ENCODE results near the gene GEN1.
A peak's percentile ranks its signal among the peaks of the same experiment; 100 is the strongest.

Gene GEN1

GRCh38 chr2:17754773-17755425 lies 961 bp downstream of the GEN1 start:
- DNase-seq: peak; percentile 11

- peak; percentile 29 for DNase-seq
These were observed 2.7 kb downstream of the GEN1 start for GRCh38 chr2:17756668-17757067.

GRCh38 chr2:17757321-17757720 lies 3.4 kb downstream of the GEN1 start:
- DNase-seq: no peak

GRCh38 chr2:17758118-17758517 lies 4.2 kb downstream of the GEN1 start:
- no peak for DNase-seq

GRCh38 chr2:17759805-17760204 lies 5.9 kb downstream of the GEN1 start:
- no peak for DNase-seq

- no peak for DNase-seq
These were observed 8.5 kb downstream of the GEN1 start for GRCh38 chr2:17762451-17762850.

GRCh38 chr2:17763641-17764333 lies 9.8 kb downstream of the GEN1 start:
- no peak for DNase-seq

GRCh38 chr2:17765398-17765797 lies 11.5 kb downstream of the GEN1 start:
- DNase-seq: no peak

GRCh38 chr2:17768894-17769293 lies 15.0 kb downstream of the GEN1 start:
- DNase-seq: no peak

GRCh38 chr2:17771956-17772355 lies 18.0 kb downstream of the GEN1 start:
- DNase-seq: no peak

GRCh38 chr2:17772532-17772931 lies 18.6 kb downstream of the GEN1 start:
- DNase-seq: no peak

- no peak for DNase-seq
These were observed 26.6 kb downstream of the GEN1 start for GRCh38 chr2:17780546-17780945.

- DNase-seq: no peak
These were observed 27.5 kb downstream of the GEN1 start for GRCh38 chr2:17781482-17781881.

- DNase-seq: no peak
These were observed 32.8 kb downstream of the GEN1 start for GRCh38 chr2:17786727-17787126.

- no peak for DNase-seq
These were observed 34.8 kb downstream of the GEN1 start for GRCh38 chr2:17788773-17789172.

GRCh38 chr2:17790536-17790935 lies 36.6 kb downstream of the GEN1 start:
- no peak for DNase-seq

GRCh38 chr2:17791121-17791816 lies 37.3 kb downstream of the GEN1 start:
- no peak for DNase-seq

- no peak for DNase-seq
These were observed 37.8 kb downstream of the GEN1 start for GRCh38 chr2:17791817-17792130.

- no peak for DNase-seq
These were observed 38.6 kb downstream of the GEN1 start for GRCh38 chr2:17792515-17792914.

- no peak for DNase-seq
These were observed 39.4 kb downstream of the GEN1 start for GRCh38 chr2:17793296-17793695.

GRCh38 chr2:17793803-17794354 lies 39.9 kb downstream of the GEN1 start:
- no peak for DNase-seq

GRCh38 chr2:17795309-17795708 lies 41.4 kb downstream of the GEN1 start:
- no peak for DNase-seq

- no peak for DNase-seq
These were observed 44.4 kb downstream of the GEN1 start for GRCh38 chr2:17798338-17798737.

All from NCI-H446 treated with DMSO at 0.1 percent for 48 hours (cell line).